H1 (cell line): ENCODE measurements around the gene PSMD5. TPM values are rescaled to one million over a fixed set of nuclear protein-coding genes. Genes with fewer than 3 reads are reported as not detected.

ENCODE experiments used
- CTCF ChIA-PET: fragments of 300-600 bp; sonication (Branson Sonifier 250); formaldehyde crosslinking; loops from one replicate; lab custom pipeline; 2021; ENCODE audit not compliant: partially characterized antibody; lab: Charles Lee
- POLR2A ChIA-PET: fragments of 300-600 bp; sonication (Branson Sonifier 250); formaldehyde crosslinking; loops from one replicate; lab custom pipeline; 2021; ENCODE audit warnings: inconsistent platforms; ENCODE audit not compliant: partially characterized antibody; lab: Charles Lee
- DNase-seq, 2 experiments: peaks; one replicate each; pipeline versions ENCODE4 v3.0.0 to v3.0.0-alpha.2; 2010 to 2022; ENCODE audit warnings: low spot score in 2 of 2, low read depth in 1 of 2, mixed read lengths in 1 of 2
- FAIRE-seq: peaks from 2 replicates; lab custom pipeline; 2011; peaks lifted over from hg19 to GRCh38; lab: Jason Lieb, UNC
- H2AFZ ChIP-seq: 2 replicates; pipeline ENCODE4 v1.8.1; 2012; ENCODE audit warnings: low read length, inconsistent platforms
- H2AK5ac ChIP-seq: 2 replicates; pipeline ENCODE4 v1.6.1; 2013; ENCODE audit warnings: low read depth, low read length
- H2BK120ac ChIP-seq: replicated peaks from 2 replicates; pipeline ENCODE3; 2013; ENCODE audit warnings: low read depth, low read length, inconsistent platforms
- H2BK12ac ChIP-seq: 2 replicates; pipeline ENCODE4 v1.6.1; 2013; ENCODE audit warnings: low read depth, low read length
- H2BK15ac ChIP-seq: 2 replicates; pipeline ENCODE4 v1.6.1; 2013; ENCODE audit warnings: low read length
- H2BK20ac ChIP-seq: 2 replicates; pipeline ENCODE4 v1.6.1; 2013; ENCODE audit warnings: low read length
- H2BK5ac ChIP-seq: 2 replicates; pipeline ENCODE4 v1.6.1; 2013; ENCODE audit warnings: low read depth, low read length
- H3K14ac ChIP-seq: 2 replicates; pipeline ENCODE4 v1.6.1; 2013; ENCODE audit warnings: inconsistent platforms; ENCODE audit not compliant: insufficient read length
- H3K18ac ChIP-seq: 2 replicates; pipeline ENCODE4 v1.6.1; 2013; ENCODE audit warnings: low read length; ENCODE audit errors: extremely low read depth
- H3K23ac ChIP-seq: 2 replicates; pipeline ENCODE4 v1.6.1; 2013; ENCODE audit warnings: inconsistent platforms; ENCODE audit not compliant: insufficient read length
- H3K23me2 ChIP-seq: 2 replicates; pipeline ENCODE4 v1.6.1; 2013; ENCODE audit warnings: low read depth, low read length
- H3K27ac ChIP-seq: 2 replicates; pipeline ENCODE4 v1.6.1; 2011; ENCODE audit warnings: low read depth, low read length, inconsistent platforms
- H3K27me3 ChIP-seq, 4 experiments: replicated peaks in 1 of 4; 1 replicate in 1 of 4; 2 replicates in 3 of 4; pipeline versions ENCODE4 v1.6.1 to v1.8.1; 2011 to 2013; ENCODE audit warnings: low read length in 3 of 4, mild to moderate bottlenecking in 3 of 4, inconsistent platforms in 2 of 4, mixed read lengths in 2 of 4, moderate library complexity in 1 of 4; ENCODE audit not compliant: control insufficient read depth in 3 of 4, insufficient read depth in 3 of 4; ENCODE audit errors: extremely low read depth in 1 of 4
- H3K36me3 ChIP-seq, 4 experiments: 2 replicates each; pipeline versions ENCODE4 v1.6.1 to v1.8.1; 2011 to 2013; ENCODE audit warnings: mild to moderate bottlenecking in 4 of 4, low read length in 3 of 4, moderate library complexity in 2 of 4, control low read depth in 1 of 4, inconsistent platforms in 1 of 4; ENCODE audit not compliant: insufficient read depth in 4 of 4, control insufficient read depth in 2 of 4
- H3K4ac ChIP-seq: replicated peaks from 2 replicates; pipeline ENCODE3; 2013; ENCODE audit warnings: low read length, low read depth, mixed read lengths, inconsistent platforms; ENCODE audit not compliant: insufficient read length
- H3K4me1 ChIP-seq, 4 experiments: replicated peaks in 1 of 4; 1 replicate in 1 of 4; 2 replicates in 3 of 4; pipeline versions ENCODE4 v1.6.1 to v1.8.1; 2011 to 2013; ENCODE audit warnings: low read length in 3 of 4, inconsistent platforms in 2 of 4, mixed read lengths in 1 of 4; ENCODE audit not compliant: insufficient read depth in 4 of 4, control insufficient read depth in 3 of 4
- H3K4me2 ChIP-seq, 2 experiments: 2 replicates each; pipeline versions ENCODE4 v1.6.1 to v1.8.1; 2011 to 2013; ENCODE audit warnings: low read depth in 2 of 2, low read length in 2 of 2, control low read depth in 1 of 2, inconsistent platforms in 1 of 2, mild to moderate bottlenecking in 1 of 2; ENCODE audit not compliant: insufficient read depth in 1 of 2
- H3K4me3 ChIP-seq, 4 experiments: fragments of 200-600, 300-600 bp in 1 of 4; sonication (generic), shearing (Covaris generic), sonication (Bioruptor Twin) in 1 of 4; 2 replicates each; pipeline versions ENCODE4 v1.5.1 to v1.8.1; 2011 to 2016; ENCODE audit warnings: low read length in 4 of 4, low read depth in 3 of 4, control low read depth in 2 of 4, inconsistent platforms in 2 of 4, mild to moderate bottlenecking in 2 of 4, mixed read lengths in 1 of 4, moderate library complexity in 1 of 4; ENCODE audit not compliant: insufficient read depth in 2 of 4; ENCODE audit errors: extremely low read depth in 1 of 4
- H3K56ac ChIP-seq: replicated peaks from 2 replicates; pipeline ENCODE3; 2013; ENCODE audit warnings: low read depth, mild to moderate bottlenecking, mixed read lengths, low read length, inconsistent platforms; ENCODE audit not compliant: insufficient read length
- H3K79me1 ChIP-seq: 2 replicates; pipeline ENCODE4 v1.6.1; 2013; ENCODE audit warnings: low read depth, low read length, control low read depth
- H3K79me2 ChIP-seq, 2 experiments: 2 replicates each; pipeline versions ENCODE4 v1.6.1 to v1.8.1; 2012 to 2013; ENCODE audit warnings: low read length in 2 of 2, mild to moderate bottlenecking in 2 of 2, inconsistent platforms in 1 of 2; ENCODE audit not compliant: insufficient read depth in 2 of 2, control insufficient read depth in 1 of 2
- H3K9ac ChIP-seq, 4 experiments: replicated peaks in 1 of 4; 1 replicate in 1 of 4; 2 replicates in 3 of 4; pipeline versions ENCODE4 v1.6.1 to v1.8.1; 2011 to 2013; ENCODE audit warnings: low read depth in 3 of 4, low read length in 3 of 4, control low read depth in 2 of 4, mild to moderate bottlenecking in 2 of 4, moderate library complexity in 2 of 4, inconsistent platforms in 1 of 4; ENCODE audit errors: extremely low read depth in 1 of 4
- H3K9me3 ChIP-seq, 2 experiments: 2 replicates each; pipeline versions ENCODE4 v1.6.1 to v1.8.1; 2012 to 2013; ENCODE audit warnings: mild to moderate bottlenecking in 2 of 2, moderate library complexity in 2 of 2, control low read depth in 1 of 2, inconsistent platforms in 1 of 2, low read depth in 1 of 2, low read length in 1 of 2, mixed read lengths in 1 of 2; ENCODE audit not compliant: insufficient read depth in 2 of 2
- H4K20me1 ChIP-seq, 2 experiments: replicated peaks in 1 of 2; 2 replicates each; pipeline versions ENCODE3 to v1.8.1; 2011 to 2013; ENCODE audit warnings: inconsistent platforms in 2 of 2, low read length in 2 of 2, mild to moderate bottlenecking in 1 of 2; ENCODE audit not compliant: insufficient read depth in 2 of 2, control insufficient read depth in 1 of 2
- H4K5ac ChIP-seq: 2 replicates; pipeline ENCODE4 v1.6.1; 2013; ENCODE audit warnings: low read length, low read depth, mixed read lengths, inconsistent platforms; ENCODE audit not compliant: insufficient read length
- H4K8ac ChIP-seq: 2 replicates; pipeline ENCODE4 v1.8.0; 2013; ENCODE audit warnings: mild to moderate bottlenecking, moderate library complexity, low read length, inconsistent platforms; ENCODE audit not compliant: insufficient read depth; ENCODE audit errors: extremely low read depth
- H4K91ac ChIP-seq: replicated peaks from 2 replicates; pipeline ENCODE3; 2013; ENCODE audit warnings: low read length, mixed read lengths, inconsistent platforms; ENCODE audit not compliant: insufficient read length
- POLR2AphosphoS5 ChIP-seq: IDR thresholded peaks from 2 replicates; pipeline ENCODE4 v1.6.1; 2011; ENCODE audit warnings: low read depth, low read length
- SAP30 ChIP-seq: fragments of 300-600 bp; sonication (generic); IDR thresholded peaks from 2 replicates; pipeline ENCODE4 v1.7.1; 2012; ENCODE audit warnings: low read length, moderate library complexity, mild to moderate bottlenecking, inconsistent platforms; ENCODE audit not compliant: insufficient read depth, insufficient replicate concordance
- WGBS, 2 experiments: shearing (Covaris generic) in 1 of 2; methylation state at CpG; one replicate each; pipeline versions ENCODE4 v1.1.6 to v1.1.7; 2013 to 2015; ENCODE audit warnings: low lambda C conversion rate in 2 of 2, mixed read lengths in 2 of 2, inconsistent platforms in 1 of 2, low coverage in 1 of 2, missing lambda C conversion rate in 1 of 2; ENCODE audit not compliant: insufficient replicate concordance in 2 of 2, insufficient coverage in 1 of 2, insufficient read length in 1 of 2; ENCODE audit errors: extremely low coverage in 1 of 2, missing lambda C conversion rate in 1 of 2; 5-methylcytosine and 5-hydroxymethylcytosine counted together
- polyA plus RNA-seq, 7 experiments: library from polyadenylated mRNA; depleted of rRNA in 3 of 7; stranded (reverse) in 5 of 7; unstranded in 2 of 7; fragments of >200 nt in 5 of 7; fragments of 200-250 nt in 2 of 7; gene quantifications; 1 replicate in 5 of 7; 2 replicates in 1 of 7; 4 replicates in 1 of 7; pipeline versions ENCODE4 v1.2.1 to v1.2.3, GENCODE V29; 2011 to 2013; ENCODE audit warnings: missing spikeins in 2 of 7, mixed read lengths in 2 of 7
- total RNA-seq: library from RNA; stranded (reverse); fragmentation: NEBNext Ultra II Directional; extraction: Animal tissue kit (Norgen Biotek cat#: 25700); gene quantifications from 2 replicates; pipeline ENCODE4 v1.2.1, GENCODE V29; 2021

Gene PSMD5
- total and polyA plus RNA-seq, 2 of the 8 experiments (the other 6 are each of a cell fraction or from before 2014, with no cell fraction given): 19.2 to 30.5 TPM

GRCh38 chr9:120841930-120842684 lies 615 bp downstream of the PSMD5 start:
- Histone ChIP-seq H3K27ac (peak overlapping the region; percentile 87), H3K4me2 (peak overlapping the region; percentile 70 to 92), H2BK12ac (0 out of 2 replicates have a peak overlapping the region, but pooled peaks have one; percentile 12), H3K18ac (peak overlapping the region; percentile 89), H3K9me3 (no peaks in the 10 kb centered on the region), H2AK5ac (no peak overlapping the region), H4K91ac (no peak overlapping the region), H3K27me3 (no peaks in the 10 kb centered on the region), H3K4ac (peak overlapping the region; percentile 27), H3K9ac (peak overlapping the region; percentile 96 to 98 (median 98)), H4K8ac (peak overlapping the region; percentile 93; the same call in 1 of the 2 replicates), H2BK15ac (no peak overlapping the region), H3K79me2 (peaks cover 3 to 56% of the 10 kb centered on the region in 2 experiments; a peak in 3 of 4 replicates), H3K23me2 (peaks cover 5% of the 10 kb centered on the region), H2BK5ac (peak overlapping the region; percentile 79), H3K4me1 (peaks cover 0 to 12% (median 5%) of the 10 kb centered on the region in 4 experiments; a peak in 4 of 7 replicates), H4K20me1 (peaks cover 0 to 2% of the 10 kb centered on the region in 2 experiments), H3K79me1 (peaks cover 8% of the 10 kb centered on the region; the same call in 1 of the 2 replicates), H3K4me3 (peak overlapping the region; percentile 91 to 97 (median 94)), H2AFZ (peak overlapping the region; percentile 81), H3K14ac (no peak overlapping the region), H2BK120ac (peak overlapping the region; percentile 56), H3K36me3 (peaks cover 0 to 4% (median 0%) of the 10 kb centered on the region in 4 experiments; a peak in 3 of 8 replicates), H3K56ac (peak overlapping the region; percentile 83), H3K23ac (no peak overlapping the region), H2BK20ac (no peak overlapping the region), H4K5ac (peak overlapping the region; percentile 44)
- FAIRE-seq: no peak
- CTCF ChIA-PET: interaction anchor here (0.8 to 2.0 kb wide), 2 partner anchors 22 to 27 kb away, joined by 3 to 10 read pairs; no protein-coding TSS in a partner anchor
- peak; percentile 22 for TF ChIP-seq SAP30
- no peak for TF ChIP-seq POLR2AphosphoS5
- POLR2A ChIA-PET: interaction anchor here (0.7 to 2.4 kb wide), 15 partner anchors 9 to 143 kb away, joined by 3 to 14 read pairs (median 3); partner anchors contain the start of gene FBXW2
- WGBS, 2 experiments: 38% methylated on average over 18 of the region's 18 CpGs; no CpG with 5 or more reads in 1 of the 2 experiments
- DNase-seq: no peak
